Lower leg skin (tissue), 4 donors: ENCODE results near the gene ABL1. TPM values are rescaled to one million over a fixed set of nuclear protein-coding genes. Genes with fewer than 3 reads are reported as not detected.

ENCODE experiments used
- DNase-seq, 2 donors: peaks; one replicate each; pipeline ENCODE4 v3.0.0-alpha.2; 2019; ENCODE audit warnings: low spot score in 2 of 2
- H3K4me3 ChIP-seq: fragments of 200-600 bp; sonication (generic); 2 replicates; pipeline ENCODE4 v1.5.1; 2017; ENCODE audit warnings: mild to moderate bottlenecking, low read depth; ENCODE audit not compliant: poor library complexity, severe bottlenecking
- CTCF ChIP-seq, 3 donors: fragments of 450-650 bp; IDR thresholded peaks; one replicate each; pipeline ENCODE4 v1.5.1; 2016; ENCODE audit warnings: antibody characterized with exemption in 3 of 3, mild to moderate bottlenecking in 3 of 3, moderate library complexity in 2 of 3
- POLR2A ChIP-seq, 2 donors: fragments of 450-650 bp; IDR thresholded peaks; one replicate each; pipeline ENCODE4 v1.6.1; 2016 to 2017; ENCODE audit warnings: antibody characterized with exemption in 2 of 2, mild to moderate bottlenecking in 1 of 2, moderate library complexity in 1 of 2
- WGBS, 2 donors: methylation state at CpG; one replicate each; pipeline ENCODE4 v1.1.5; 2018; 5-methylcytosine and 5-hydroxymethylcytosine counted together
- intact Hi-C: fragments of 100-400 bp; cut with DNase I; formaldehyde crosslinking; loops from one replicate; pipeline ENCODE4 v1.15.0; 2023; ENCODE audit warnings: low total_unique reads
- total RNA-seq, 4 donors: library from RNA; depleted of rRNA; stranded (reverse); fragments of >200 nt; gene quantifications; one replicate each; pipeline ENCODE4 v1.1.0, GENCODE V29; 2016

Gene ABL1
- total RNA-seq, 4 donors from 2014 or later = 21.2 to 47.2 (median 34.3) TPM

GRCh38 chr9:130873966-130874365 is 38.9 kb downstream of the ABL1 start:
- 89 to 91% methylated on average over 8 of the region's 8 CpGs for WGBS, 2 donors
- no peak for TF ChIP-seq CTCF (IDR thresholded peaks at IDR 0.05)
- no peak for TF ChIP-seq POLR2A (IDR thresholded peaks at IDR 0.05)
- intact Hi-C loops = loop anchor here (10.0 kb wide), 1 partner anchor 61 kb away; the partner anchor contains the start of gene FIBCD1
- DNase-seq = no peak
- H3K4me3 ChIP-seq = no peak overlapping the region

GRCh38 chr9:130874783-130875182 is 39.7 kb downstream of the ABL1 start:
- intact Hi-C loops = loop anchor here (10.0 kb wide), 1 partner anchor 60 kb away; the partner anchor contains the start of gene FIBCD1
- DNase-seq = no peak
- 88 to 91% methylated on average over 5 of the region's 5 CpGs for WGBS, 2 donors
- TF ChIP-seq POLR2A (IDR thresholded peaks at IDR 0.05) = no peak
- TF ChIP-seq CTCF (IDR thresholded peaks at IDR 0.05) = no peak
- H3K4me3 ChIP-seq = no peak overlapping the region

GRCh38 chr9:130877300-130877699 is 42.2 kb downstream of the ABL1 start:
- DNase-seq = no peak
- intact Hi-C loops = loop anchor here (10.0 kb wide), 1 partner anchor 58 kb away; the partner anchor contains the start of gene FIBCD1
- 96 to 97% methylated on average over 6 of the region's 6 CpGs for WGBS, 2 donors
- H3K4me3 ChIP-seq = no peak overlapping the region
- no peak for TF ChIP-seq CTCF (IDR thresholded peaks at IDR 0.05)
- no peak for TF ChIP-seq POLR2A (IDR thresholded peaks at IDR 0.05)

GRCh38 chr9:130878295-130878694 is 43.2 kb downstream of the ABL1 start:
- intact Hi-C loops = loop anchor here (10.0 kb wide), 1 partner anchor 57 kb away; the partner anchor contains the start of gene FIBCD1
- no peak for DNase-seq
- no peak overlapping the region for H3K4me3 ChIP-seq
- WGBS, 2 donors = 89 to 92% methylated on average over 6 of the region's 6 CpGs
- no peak for TF ChIP-seq POLR2A (IDR thresholded peaks at IDR 0.05)
- no peak for TF ChIP-seq CTCF (IDR thresholded peaks at IDR 0.05)

GRCh38 chr9:130879863-130880411 is 44.9 kb downstream of the ABL1 start:
- intact Hi-C loops = loop anchor here (10.0 kb wide), 1 partner anchor 55 kb away; the partner anchor contains the start of gene FIBCD1
- WGBS, 2 donors = 92 to 93% methylated on average over 9 of the region's 9 CpGs
- DNase-seq = no peak
- TF ChIP-seq POLR2A (IDR thresholded peaks at IDR 0.05) (no peak), CTCF (IDR thresholded peaks at IDR 0.05) (no peak)
- H3K4me3 ChIP-seq = no peak overlapping the region
